Kidney (tissue), 14 donors: ENCODE data around the gene TRIM74. TPM values are rescaled to one million over a fixed set of nuclear protein-coding genes. Genes with fewer than 3 reads are reported as not detected.
"Not testable (repeated sequence)": the region's sequence is repeated elsewhere in the genome, so short reads cannot be mapped to it uniquely, and the experiment has no call there.

Experiments
- DNase-seq, 5 donors: peaks; one replicate each; pipeline ENCODE4 v3.0.0-alpha.2; 2013 to 2020
- FAIRE-seq: peaks from 2 replicates; lab custom pipeline; 2012; peaks lifted over from hg19 to GRCh38; lab: Jason Lieb, UNC
- H3K27ac ChIP-seq, 2 donors: one replicate each; pipeline ENCODE4 v1.7.0; 2013; ENCODE audit warnings: low read depth in 2 of 2, low read length in 2 of 2, inconsistent platforms in 1 of 2
- H3K27me3 ChIP-seq: one replicate; pipeline ENCODE4 v1.7.1; 2013; ENCODE audit warnings: low read length, inconsistent platforms; ENCODE audit not compliant: control insufficient read depth, insufficient read depth
- H3K36me3 ChIP-seq, 3 donors: one replicate each; pipeline versions ENCODE4 v1.7.0 to v1.7.1; 2013; ENCODE audit warnings: low read length in 3 of 3, control low read depth in 1 of 3, inconsistent platforms in 1 of 3; ENCODE audit not compliant: insufficient read depth in 3 of 3, control insufficient read depth in 2 of 3
- H3K4me1 ChIP-seq, 3 donors: one replicate each; pipeline versions ENCODE4 v1.7.0 to v1.7.1; 2013; ENCODE audit warnings: low read length in 3 of 3, inconsistent platforms in 1 of 3, low read depth in 1 of 3; ENCODE audit not compliant: control insufficient read depth in 2 of 3, insufficient read depth in 2 of 3
- H3K4me3 ChIP-seq, 3 donors: one replicate each; pipeline versions ENCODE4 v1.7.0 to v1.8.1; 2013; ENCODE audit warnings: low read length in 3 of 3, control low read depth in 1 of 3, inconsistent platforms in 1 of 3
- H3K9ac ChIP-seq, 3 donors: one replicate each; pipeline versions ENCODE4 v1.7.0 to v1.7.1; 2013; ENCODE audit warnings: low read length in 3 of 3, control low read depth in 1 of 3, inconsistent platforms in 1 of 3
- H3K9me3 ChIP-seq, 3 donors: one replicate each; pipeline versions ENCODE4 v1.7.0 to v1.7.1; 2013; ENCODE audit warnings: low read length in 3 of 3, control low read depth in 1 of 3, inconsistent platforms in 1 of 3; ENCODE audit not compliant: control insufficient read depth in 2 of 3, insufficient read depth in 1 of 3
- intact Hi-C: fragments of 100-400 bp; cut with DNase I; formaldehyde crosslinking; loops from one replicate; pipeline ENCODE4 v1.11.1; 2022
- polyA plus RNA-seq: library from polyadenylated mRNA; stranded (reverse); fragments of 350-450 nt; fragmentation: Illumina TruSeq; extraction: RNeasy Lipid Tissue Mini Kit (QIAGEN cat#74804); gene quantifications from one replicate; pipeline ENCODE4 v1.2.3, GENCODE V29; 2014; ENCODE audit warnings: low read depth, low replicate concordance; ENCODE audit not compliant: insufficient read depth
- total RNA-seq: library from RNA; stranded (reverse); fragmentation: NEBNext Ultra II Directional; extraction: Animal tissue kit (Norgen Biotek cat#: 25700); gene quantifications from one replicate; pipeline ENCODE4 v1.2.1, GENCODE V29; 2021
- TF ChIP-seq, protein P1 (sequence below): IDR thresholded peaks from 3 replicates; pipeline ENCODE4 v1.5.1; 2012; ENCODE audit warnings: mild to moderate bottlenecking, moderate library complexity, borderline replicate concordance; ENCODE audit not compliant: insufficient read depth; ENCODE audit errors: extremely low read depth
- donor health status: control.
- donor health status: control.
- donor health status: control.
- donor health status: control.
- donor health status: control.
- donor health status: DM: yes; HTN: yes; CAD: no.
- donor health status: Normal renal cell carcinoma (clear cell type).

The TRIM74 gene
- total and polyA plus RNA-seq, 2 donors from 2014 or later: 1.3 TPM; not detected in 1

DNA sequence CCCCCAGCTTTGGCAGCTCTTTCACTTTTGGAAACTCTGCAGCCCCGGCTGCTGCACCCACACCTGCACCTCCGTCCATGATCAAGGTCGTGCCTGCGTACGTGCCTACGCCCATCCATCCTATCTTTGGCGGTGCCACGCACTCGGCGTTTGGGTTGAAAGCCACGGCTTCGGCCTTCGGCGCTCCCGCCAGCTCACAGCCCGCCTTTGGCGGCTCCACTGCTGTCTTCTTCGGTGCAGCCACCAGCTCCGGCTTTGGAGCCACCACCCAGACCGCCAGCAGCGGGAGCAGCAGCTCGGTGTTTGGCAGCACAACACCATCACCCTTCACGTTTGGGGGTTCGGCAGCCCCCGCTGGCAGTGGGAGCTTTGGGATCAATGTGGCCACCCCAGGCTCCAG, 26.3 kb downstream of the TRIM74 start:
- peaks cover 0 to 13% (median 3%) of the 10 kb centered on the region in 3 donors for H3K36me3 ChIP-seq
- DNase-seq, H3K4me3 ChIP-seq, H3K9ac ChIP-seq, H3K27me3 ChIP-seq, H3K27ac ChIP-seq, intact Hi-C loops, H3K9me3 ChIP-seq, FAIRE-seq, H3K4me1 ChIP-seq: not testable (repeated sequence)

DNA sequence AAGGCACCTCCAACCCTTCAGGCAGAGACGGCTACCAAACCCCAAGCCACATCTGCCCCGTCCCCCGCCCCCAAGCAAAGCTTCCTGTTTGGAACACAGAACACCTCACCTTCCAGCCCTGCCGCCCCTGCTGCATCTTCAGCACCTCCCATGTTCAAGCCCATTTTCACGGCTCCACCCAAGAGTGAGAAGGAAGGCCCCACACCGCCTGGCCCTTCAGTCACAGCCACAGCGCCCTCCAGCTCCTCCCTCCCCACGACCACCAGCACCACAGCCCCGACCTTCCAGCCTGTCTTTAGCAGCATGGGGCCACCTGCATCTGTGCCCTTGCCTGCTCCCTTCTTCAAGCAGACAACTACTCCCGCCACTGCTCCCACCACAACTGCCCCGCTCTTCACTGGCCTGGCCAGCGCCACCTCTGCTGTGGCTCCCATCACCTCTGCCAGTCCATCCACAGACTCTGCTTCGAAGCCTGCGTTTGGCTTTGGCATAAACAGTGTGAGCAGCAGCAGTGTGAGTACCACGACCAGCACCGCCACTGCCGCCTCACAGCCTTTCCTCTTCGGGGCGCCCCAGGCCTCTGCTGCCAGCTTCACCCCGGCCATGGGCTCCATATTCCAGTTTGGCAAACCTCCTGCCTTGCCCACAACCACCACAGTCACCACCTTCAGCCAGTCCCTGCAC, 27.1 kb downstream of the TRIM74 start:
- H3K36me3 ChIP-seq: peaks cover 0 to 13% (median 3%) of the 10 kb centered on the region in 3 donors
- H3K4me3 ChIP-seq, FAIRE-seq, H3K27me3 ChIP-seq, H3K9ac ChIP-seq, DNase-seq, H3K9me3 ChIP-seq, H3K27ac ChIP-seq, intact Hi-C loops, H3K4me1 ChIP-seq: not testable (repeated sequence)

- H3K4me1 ChIP-seq, intact Hi-C loops, DNase-seq, H3K9me3 ChIP-seq, H3K27ac ChIP-seq, H3K27me3 ChIP-seq, FAIRE-seq, H3K4me3 ChIP-seq, H3K9ac ChIP-seq: not testable (repeated sequence)
- H3K36me3 ChIP-seq: peaks cover 5 to 37% (median 15%) of the 10 kb centered on the region in 3 donors
These were observed 41.0 kb downstream of the TRIM74 start for GRCh38 chr7:72928216-72928615.

DNA sequence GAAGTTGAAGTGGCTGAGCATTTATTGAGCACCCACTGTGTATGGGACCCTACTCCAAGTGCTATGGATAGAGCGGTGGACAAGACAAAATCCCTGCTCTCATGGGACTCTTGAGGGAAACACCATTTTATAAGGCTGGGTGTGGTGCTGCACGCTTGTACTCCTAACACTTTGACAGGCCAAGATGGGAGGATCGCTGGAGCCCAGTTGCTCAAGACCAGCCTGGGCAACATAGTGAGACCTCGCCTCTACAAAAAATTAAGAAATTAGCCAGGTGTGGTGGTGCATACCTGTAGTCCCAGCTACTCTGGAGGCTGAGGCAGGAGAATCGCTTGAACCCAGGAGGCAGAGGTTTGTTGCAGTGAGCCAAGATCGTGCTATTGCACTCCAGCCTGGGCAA, 41.5 kb downstream of the TRIM74 start:
- H3K4me1 ChIP-seq, intact Hi-C loops, DNase-seq, H3K9ac ChIP-seq, H3K9me3 ChIP-seq, H3K27ac ChIP-seq, H3K27me3 ChIP-seq, H3K4me3 ChIP-seq, FAIRE-seq: not testable (repeated sequence)
- peaks cover 5 to 37% (median 15%) of the 10 kb centered on the region in 3 donors for H3K36me3 ChIP-seq

DNA sequence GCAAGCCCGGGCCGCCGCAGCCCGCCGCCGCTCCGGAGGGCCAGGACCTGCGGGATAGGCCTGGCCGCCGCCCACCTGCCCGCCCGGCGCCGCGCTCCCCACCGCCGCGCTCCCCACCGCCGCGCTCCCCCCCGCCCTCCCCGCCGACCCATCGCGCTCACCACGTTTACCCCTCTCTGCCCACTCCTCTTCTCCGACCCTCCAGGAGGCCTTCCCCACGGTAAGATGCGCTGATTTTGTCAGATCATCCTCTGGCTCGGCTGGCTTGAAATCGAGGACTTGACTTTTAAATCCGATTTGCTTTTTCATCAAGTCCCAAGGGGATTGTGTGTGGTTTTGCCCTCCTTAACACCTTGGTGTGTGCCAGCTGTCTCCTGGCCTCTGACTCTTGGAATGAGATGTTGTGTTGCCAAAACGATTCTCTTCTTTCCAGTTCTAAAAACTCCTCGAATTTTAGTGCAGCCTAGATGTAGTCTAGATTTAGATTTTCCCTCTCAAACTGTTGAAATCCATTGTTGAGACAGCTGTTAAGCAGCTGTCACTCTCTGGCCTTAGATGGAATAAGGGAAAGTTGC, 43.6 kb downstream of the TRIM74 start:
- TF ChIP-seq, protein P1, sequence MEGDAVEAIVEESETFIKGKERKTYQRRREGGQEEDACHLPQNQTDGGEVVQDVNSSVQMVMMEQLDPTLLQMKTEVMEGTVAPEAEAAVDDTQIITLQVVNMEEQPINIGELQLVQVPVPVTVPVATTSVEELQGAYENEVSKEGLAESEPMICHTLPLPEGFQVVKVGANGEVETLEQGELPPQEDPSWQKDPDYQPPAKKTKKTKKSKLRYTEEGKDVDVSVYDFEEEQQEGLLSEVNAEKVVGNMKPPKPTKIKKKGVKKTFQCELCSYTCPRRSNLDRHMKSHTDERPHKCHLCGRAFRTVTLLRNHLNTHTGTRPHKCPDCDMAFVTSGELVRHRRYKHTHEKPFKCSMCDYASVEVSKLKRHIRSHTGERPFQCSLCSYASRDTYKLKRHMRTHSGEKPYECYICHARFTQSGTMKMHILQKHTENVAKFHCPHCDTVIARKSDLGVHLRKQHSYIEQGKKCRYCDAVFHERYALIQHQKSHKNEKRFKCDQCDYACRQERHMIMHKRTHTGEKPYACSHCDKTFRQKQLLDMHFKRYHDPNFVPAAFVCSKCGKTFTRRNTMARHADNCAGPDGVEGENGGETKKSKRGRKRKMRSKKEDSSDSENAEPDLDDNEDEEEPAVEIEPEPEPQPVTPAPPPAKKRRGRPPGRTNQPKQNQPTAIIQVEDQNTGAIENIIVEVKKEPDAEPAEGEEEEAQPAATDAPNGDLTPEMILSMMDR: no peak
- Histone ChIP-seq H3K36me3 (peaks cover 5 to 31% (median 15%) of the 10 kb centered on the region in 3 donors), H3K27ac (peak overlapping the region; percentile 82 to 87), H3K4me1 (peaks cover 0 to 7% (median 3%) of the 10 kb centered on the region in 3 donors), H3K27me3 (no peaks in the 10 kb centered on the region), H3K9me3 (no peaks in the 10 kb centered on the region), H3K4me3 (peak overlapping the region; percentile 50 to 99 (median 57)), H3K9ac (peak overlapping the region; percentile 21 to 49 (median 41))
- DNase-seq (peak in 2 of 5 donors; percentile 5 to 14), FAIRE-seq (no peak)
- intact Hi-C loops: no loop called here
